ENCODE data around the gene TRPM6. TPM values are rescaled to one million over a fixed set of nuclear protein-coding genes. Genes with fewer than 3 reads are reported as not detected.

Gene TRPM6
- total RNA-seq = under 0.01 and 0.20 TPM in 2 replicates

GRCh38 chr9:74887041-74887980, at the start of gene TRPM6:
TRPM6 (minus strand) TSS chr9:74887921; CDS start chr9:74887856, 65 bp downstream.

Small RNA genes within 50 kb of the gene (small RNA-seq; reads per million reads assigned to genes)
- not detected for gene RNU6-445P

Other genes starting within 250 kb of the TRPM6 start
- 7.7 and 9.0 TPM in 2 replicates for gene C9orf40, start 65.0 kb upstream of the TRPM6 start, total RNA-seq
- gene CARNMT1, start 140.4 kb upstream of the TRPM6 start, total RNA-seq = 37.1 and 46.9 TPM in 2 replicates
- gene NMRK1, start 200.2 kb upstream of the TRPM6 start, total RNA-seq = 9.6 and 14.3 TPM in 2 replicates
- 27.6 and 29.0 TPM in 2 replicates for gene OSTF1, start 200.6 kb upstream of the TRPM6 start, total RNA-seq